Activated T-helper 1 cell treated with Interleukin-2 at 50 U/mL for 16 hours (primary cell): ENCODE data around the gene KLRK1.
"Not testable (repeated sequence)": the region's sequence is repeated elsewhere in the genome, so short reads cannot be mapped to it uniquely, and the experiment has no call there.

Experiments
- DNase-seq: peaks from one replicate; pipeline ENCODE4 v3.0.0-alpha.2; 2020; ENCODE audit warnings: low read depth

Gene KLRK1

GRCh38 chr12:10389904-10390303 lies at the start of gene KLRK1:
Gene KLRK1 (minus strand): TSS chr12:10390041. CDS start chr12:10388810, 1,231 bp downstream.
- DNase-seq, result no peak

DNA sequence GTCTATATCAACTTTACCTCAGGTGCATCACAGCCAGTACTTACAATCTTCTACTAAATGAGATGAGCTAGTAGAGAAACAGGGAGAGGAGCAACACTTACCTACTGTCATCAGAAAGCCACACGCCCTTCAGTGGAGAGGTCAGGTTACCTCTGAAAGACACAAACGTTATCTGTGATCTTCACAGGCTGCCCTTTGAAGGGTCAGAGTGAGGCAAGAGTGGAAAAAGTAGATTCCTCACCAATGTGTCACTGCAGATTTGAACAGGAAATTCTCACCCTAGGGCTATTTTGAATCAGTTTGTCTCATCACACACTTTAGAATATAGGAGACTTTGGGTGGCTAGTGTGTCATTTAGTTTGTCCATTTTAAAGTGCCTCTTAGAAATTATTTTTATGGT lies 47.8 kb upstream of the KLRK1 start:
- DNase-seq, result not testable (repeated sequence)

GRCh38 chr12:10435816-10436215 lies 46.0 kb upstream of the KLRK1 start, which contains the start of gene KLRC2:
Gene KLRC2 (minus strand): TSS chr12:10436010. CDS start chr12:10435986, 24 bp downstream.
- DNase-seq, result not testable (repeated sequence)

- DNase-seq, result not testable (repeated sequence)
These were observed 40.8 kb upstream of the KLRK1 start for GRCh38 chr12:10430623-10431022.

DNA sequence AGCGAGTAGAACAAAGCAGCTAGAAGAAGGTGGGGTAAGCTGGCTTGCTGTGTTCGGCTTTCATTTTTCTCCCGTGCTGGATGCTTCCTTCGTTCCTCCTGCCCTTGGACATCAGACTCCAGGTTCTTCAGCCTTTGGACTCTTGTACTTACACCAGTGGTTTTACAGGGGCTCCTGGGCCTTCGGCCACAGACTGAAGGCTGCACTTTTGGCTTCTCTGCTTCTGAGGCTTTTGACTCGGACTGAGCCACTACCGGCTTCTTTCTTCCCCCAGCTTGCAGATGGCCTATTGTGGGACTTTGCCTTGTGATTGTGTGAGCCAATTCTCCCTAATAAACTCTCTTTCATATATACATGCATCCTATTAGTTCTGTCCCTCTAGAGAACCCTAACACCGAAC lies 36.1 kb upstream of the KLRK1 start:
- not testable (repeated sequence) for DNase-seq

- not testable (repeated sequence) for DNase-seq
These were observed 34.5 kb upstream of the KLRK1 start for GRCh38 chr12:10424260-10424899.

DNA sequence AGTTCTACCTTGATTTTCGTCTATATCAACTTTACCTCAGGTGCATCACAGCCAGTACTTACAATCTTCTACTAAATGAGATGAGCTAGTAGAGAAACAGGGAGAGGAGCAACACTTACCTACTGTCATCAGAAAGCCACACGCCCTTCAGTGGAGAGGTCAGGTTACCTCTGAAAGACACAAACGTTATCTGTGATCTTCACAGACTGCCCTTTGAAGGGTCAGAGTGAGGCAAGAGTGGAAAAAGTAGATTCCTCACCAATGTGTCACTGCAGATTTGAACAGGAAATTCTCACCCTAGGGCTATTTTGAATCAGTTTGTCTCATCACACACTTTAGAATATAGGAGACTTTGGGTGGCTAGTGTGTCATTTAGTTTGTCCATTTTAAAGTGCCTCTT lies 32.3 kb upstream of the KLRK1 start:
- not testable (repeated sequence) for DNase-seq

- DNase-seq, result not testable (repeated sequence)
These were observed 30.5 kb upstream of the KLRK1 start, which contains the start of gene KLRC3 for GRCh38 chr12:10420334-10420733. Gene KLRC3 (minus strand): TSS chr12:10420595. CDS start chr12:10420550, 45 bp downstream.

DNA sequence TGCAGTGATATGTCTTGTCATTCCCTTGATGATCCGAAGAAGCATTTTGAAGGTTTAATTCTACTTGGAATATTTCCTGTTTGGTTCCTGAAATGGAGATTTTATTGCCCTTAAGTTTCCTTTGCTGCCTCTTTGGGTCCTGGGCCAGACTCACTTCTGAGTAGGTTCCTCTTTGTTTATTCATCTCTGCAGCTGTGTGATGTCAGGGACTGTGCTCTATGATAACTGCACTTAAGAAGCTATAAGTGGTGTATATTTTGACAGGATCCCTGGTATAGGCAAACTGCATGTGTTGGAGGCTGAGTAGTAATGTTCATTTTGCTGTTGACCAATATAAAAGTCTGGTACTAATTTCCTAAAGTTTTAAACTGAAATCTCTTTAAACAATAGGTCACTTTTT lies 19.6 kb upstream of the KLRK1 start, which contains the start of gene KLRC4:
Gene KLRC4 (minus strand): TSS at position 366 of the 400 bp plus-strand sequence. CDS start 182 bp downstream, at position 184.
- DNase-seq, result no peak

GRCh38 chr12:10408842-10409241 lies 19.0 kb upstream of the KLRK1 start:
- DNase-seq, result no peak

DNA sequence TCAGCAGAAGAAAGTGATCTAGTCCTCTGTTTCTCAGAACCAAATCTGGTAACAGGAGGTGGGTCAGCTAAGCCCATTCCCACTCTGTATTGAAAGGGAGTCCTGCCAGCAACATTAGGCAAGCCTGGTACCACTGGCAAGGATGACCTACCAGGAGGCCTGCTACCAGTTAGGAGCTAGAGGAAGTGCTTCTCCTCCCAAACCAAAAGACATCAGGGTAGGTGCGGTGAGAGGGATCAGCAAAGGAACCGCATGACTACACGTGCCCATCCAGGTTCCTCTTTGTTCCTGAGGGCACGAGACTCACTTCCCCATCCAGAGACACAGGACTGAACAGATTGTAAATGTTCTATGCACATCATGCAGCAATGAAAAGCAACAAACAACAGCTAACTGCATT lies 16.9 kb upstream of the KLRK1 start:
- no peak for DNase-seq

DNA sequence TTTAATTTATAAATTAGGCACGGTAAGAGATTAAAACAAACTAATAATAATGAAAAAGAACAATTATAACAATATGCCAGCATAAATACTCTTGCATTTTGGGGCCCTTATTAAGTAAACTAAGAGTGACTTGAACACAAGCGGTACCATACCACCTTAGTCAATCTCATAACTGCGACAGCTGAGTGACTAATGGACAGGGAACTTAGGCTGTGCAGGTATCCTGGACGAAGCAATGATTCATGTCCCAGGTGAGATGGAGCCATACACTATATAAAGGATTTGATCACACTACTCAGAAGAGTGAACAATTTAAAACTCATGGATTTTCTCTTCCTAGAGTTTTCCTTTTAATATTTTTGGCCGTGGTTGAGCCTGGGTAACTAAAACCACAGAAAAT lies 15.5 kb upstream of the KLRK1 start:
- DNase-seq, result no peak

DNA sequence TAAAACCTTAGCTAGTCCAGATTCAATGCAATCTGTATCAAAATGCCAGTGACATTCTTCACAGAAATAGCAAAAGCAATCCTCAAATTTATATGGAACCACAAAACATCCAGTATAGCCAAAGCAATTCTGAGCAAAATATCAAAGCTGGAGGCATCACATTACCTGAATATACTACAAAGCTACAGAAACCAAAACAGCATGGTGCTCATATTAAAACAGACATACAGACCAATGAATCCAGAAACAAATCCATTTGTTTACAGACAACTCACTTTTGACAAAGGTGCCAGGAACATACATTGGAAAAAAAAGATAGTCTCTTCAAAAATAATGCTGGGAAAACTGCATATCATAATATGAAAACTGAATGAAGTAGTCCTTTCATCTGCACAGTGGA lies 15.0 kb upstream of the KLRK1 start:
- DNase-seq, result no peak

- no peak for DNase-seq
These were observed 11.0 kb upstream of the KLRK1 start for GRCh38 chr12:10400829-10401228.

- DNase-seq, result no peak
These were observed 8.3 kb upstream of the KLRK1 start for GRCh38 chr12:10398168-10398567.

DNA sequence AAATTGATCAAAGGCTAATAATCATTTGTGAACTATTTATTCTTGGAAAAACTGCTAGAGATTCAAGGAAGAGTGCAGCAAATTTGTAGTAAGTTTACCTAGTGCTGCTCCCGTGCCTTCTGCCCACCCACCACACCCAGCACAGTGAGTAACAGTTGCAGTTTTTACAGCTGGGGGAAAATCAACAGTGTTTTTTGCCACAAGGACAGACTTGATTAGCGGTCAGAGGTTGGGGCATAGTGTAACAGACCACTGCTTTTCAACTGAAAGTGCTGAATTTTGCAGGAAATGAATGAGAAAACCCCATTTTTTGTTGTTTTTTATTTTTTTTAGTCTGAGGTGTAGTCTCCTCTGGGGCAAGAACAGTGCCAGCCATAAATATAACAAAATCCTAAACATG lies 7.5 kb upstream of the KLRK1 start:
- no peak for DNase-seq

DNA sequence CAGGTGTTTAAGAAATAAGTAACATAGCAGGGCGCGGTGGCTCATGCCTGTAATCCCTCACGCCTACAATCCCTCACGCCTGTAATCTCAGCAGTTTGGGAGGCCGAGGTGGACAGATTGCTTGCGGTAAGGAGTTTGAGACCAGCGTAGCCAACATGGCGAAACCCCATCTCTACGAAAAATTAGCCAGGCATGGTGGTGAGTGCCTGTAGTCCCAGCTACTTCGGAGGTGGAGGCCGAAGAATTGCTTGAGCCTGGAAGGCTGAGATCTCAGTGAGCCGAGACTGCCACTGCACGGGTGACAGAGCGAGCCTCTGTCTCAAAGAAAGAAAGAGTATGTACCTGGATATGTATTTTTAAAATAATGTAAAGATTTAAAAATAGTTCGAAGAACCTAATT lies 6.3 kb upstream of the KLRK1 start:
- DNase-seq, result not testable (repeated sequence)

DNA sequence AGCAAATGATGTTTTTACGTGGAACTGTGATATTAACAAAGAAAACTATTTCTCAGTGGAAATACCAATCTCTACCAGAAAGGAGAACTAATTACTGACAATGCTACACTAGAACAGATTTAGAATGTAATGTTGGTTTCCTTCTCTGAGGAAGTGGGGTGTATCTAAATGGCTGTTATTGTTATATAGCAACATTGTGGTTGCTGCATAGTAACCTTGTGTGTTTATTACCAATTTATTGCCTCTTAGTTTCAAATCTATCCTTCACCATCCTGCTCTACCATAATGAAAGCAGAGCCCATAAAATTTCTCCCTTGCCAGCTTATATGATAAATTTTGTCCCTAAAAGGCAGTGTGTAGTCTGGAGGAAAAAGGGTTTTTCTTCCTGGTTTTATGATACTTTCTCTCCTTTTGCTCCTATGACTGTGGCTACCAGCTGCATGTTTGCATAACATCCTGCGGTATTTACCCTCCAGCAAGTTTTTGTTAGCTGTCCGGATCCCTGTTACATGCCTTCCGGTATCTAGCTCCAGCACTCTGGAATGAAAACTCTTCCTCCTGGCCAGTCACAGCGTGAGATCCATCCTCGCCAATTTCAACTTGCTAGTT lies 5.7 kb upstream of the KLRK1 start:
- no peak for DNase-seq

- DNase-seq, result not testable (repeated sequence)
These were observed 4.8 kb upstream of the KLRK1 start for GRCh38 chr12:10394531-10395152.

- no peak for DNase-seq
These were observed 3.5 kb upstream of the KLRK1 start for GRCh38 chr12:10393291-10393690.

DNA sequence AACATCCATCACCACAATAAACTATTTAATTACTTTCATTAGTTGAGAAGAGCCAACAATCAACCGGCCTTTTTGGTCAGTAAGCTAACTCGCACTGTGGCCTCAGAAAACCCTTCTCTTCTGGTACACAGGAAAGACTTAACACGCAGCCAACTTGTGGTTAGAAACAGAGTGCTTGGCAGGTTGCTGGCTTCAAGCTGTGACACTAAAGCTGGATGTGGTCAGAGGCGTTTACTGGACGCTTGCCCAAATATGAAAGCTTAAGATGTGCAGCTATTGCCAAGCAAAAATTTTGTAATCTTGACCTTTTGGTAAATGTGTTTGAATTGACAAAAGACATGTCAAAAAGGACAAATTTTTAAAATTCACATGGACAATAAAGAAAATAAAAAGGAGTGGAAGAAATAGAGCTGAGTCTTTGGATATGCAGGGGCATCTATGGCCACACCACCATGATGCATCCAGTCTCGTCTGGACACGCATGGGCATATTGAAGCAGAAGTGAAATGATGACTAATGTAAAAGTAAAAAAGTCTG lies 2.6 kb upstream of the KLRK1 start:
- DNase-seq, result no peak

- not testable (repeated sequence) for DNase-seq
These were observed 1.1 kb upstream of the KLRK1 start for GRCh38 chr12:10390991-10391390.
